DOHH2 (cell line): ENCODE data around the gene GPR55.

ENCODE experiments used
- CTCF ChIP-seq: fragments of 200-600 bp; sonication (generic); IDR thresholded peaks from one replicate; pipeline ENCODE4 v1.5.1; 2014; ENCODE audit warnings: antibody characterized with exemption, mild to moderate bottlenecking, low read depth, low read length; ENCODE audit not compliant: poor library complexity, severe bottlenecking
- EZH2phosphoT487 ChIP-seq: fragments of 200-600 bp; sonication (generic); IDR thresholded peaks from 2 replicates; pipeline ENCODE4 v1.6.1; 2017; ENCODE audit warnings: borderline replicate concordance, mild to moderate bottlenecking, antibody characterized with exemption, low read length, moderate library complexity, mixed read lengths

GRCh38 chr2:230875347-230876315 lies 49.4 kb downstream of the GPR55 start:
- no peak for TF ChIP-seq CTCF
- no peak for TF ChIP-seq EZH2phosphoT487
